HG03442 (cell line): ENCODE data around the gene FBXL19.
A peak's percentile ranks its signal among the peaks of the same experiment; 100 is the strongest.
"Not testable (repeated sequence)": the region's sequence is repeated elsewhere in the genome, so short reads cannot be mapped to it uniquely, and the experiment has no call there.

Experiments used
- ATAC-seq: cut with Tn5 transposase; IDR thresholded peaks from one replicate; pipeline ENCODE4 v1.9.1; 2021; ENCODE audit warnings: mild to moderate bottlenecking, moderate library complexity; ENCODE audit not compliant: unreplicated experiment

Gene FBXL19

DNA sequence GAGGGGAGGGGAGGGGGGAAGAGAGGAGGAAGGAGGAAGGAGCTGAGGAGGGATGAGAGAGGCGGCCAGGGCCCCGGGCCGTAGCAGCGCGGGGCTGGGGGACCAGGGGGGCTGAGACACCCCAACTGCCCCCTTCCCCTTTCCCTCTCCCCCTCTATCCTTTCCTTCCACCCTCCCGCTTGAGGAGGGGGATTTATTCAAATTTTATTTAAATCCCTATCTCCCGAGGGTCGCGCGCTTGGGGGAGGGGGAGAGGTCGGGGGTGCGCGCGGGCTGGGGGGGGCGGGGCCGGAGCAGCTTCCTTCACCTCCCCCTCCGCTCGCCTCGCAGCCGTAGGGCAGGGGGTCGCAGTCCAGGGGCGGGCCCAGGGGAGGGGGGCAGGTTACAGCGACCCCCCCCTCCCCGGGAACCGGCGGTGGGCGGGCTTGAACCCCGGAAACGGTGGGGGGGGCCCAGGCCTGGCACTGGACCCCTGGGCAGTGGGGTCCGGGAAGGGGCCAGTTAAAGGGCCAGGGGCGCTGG lies at the start of gene FBXL19:
Gene FBXL19, plus strand, starts transcription at position 19 of the 522 bp plus-strand sequence. CDS start 2,183 bp downstream, outside the sequence.
- ATAC-seq: no peak

- no peak for ATAC-seq
These were observed 49.0 kb upstream of the FBXL19 start for GRCh38 chr16:30874244-30874820.

- peak; percentile 76 for ATAC-seq
These were observed 48.3 kb upstream of the FBXL19 start for GRCh38 chr16:30874821-30875717.

DNA sequence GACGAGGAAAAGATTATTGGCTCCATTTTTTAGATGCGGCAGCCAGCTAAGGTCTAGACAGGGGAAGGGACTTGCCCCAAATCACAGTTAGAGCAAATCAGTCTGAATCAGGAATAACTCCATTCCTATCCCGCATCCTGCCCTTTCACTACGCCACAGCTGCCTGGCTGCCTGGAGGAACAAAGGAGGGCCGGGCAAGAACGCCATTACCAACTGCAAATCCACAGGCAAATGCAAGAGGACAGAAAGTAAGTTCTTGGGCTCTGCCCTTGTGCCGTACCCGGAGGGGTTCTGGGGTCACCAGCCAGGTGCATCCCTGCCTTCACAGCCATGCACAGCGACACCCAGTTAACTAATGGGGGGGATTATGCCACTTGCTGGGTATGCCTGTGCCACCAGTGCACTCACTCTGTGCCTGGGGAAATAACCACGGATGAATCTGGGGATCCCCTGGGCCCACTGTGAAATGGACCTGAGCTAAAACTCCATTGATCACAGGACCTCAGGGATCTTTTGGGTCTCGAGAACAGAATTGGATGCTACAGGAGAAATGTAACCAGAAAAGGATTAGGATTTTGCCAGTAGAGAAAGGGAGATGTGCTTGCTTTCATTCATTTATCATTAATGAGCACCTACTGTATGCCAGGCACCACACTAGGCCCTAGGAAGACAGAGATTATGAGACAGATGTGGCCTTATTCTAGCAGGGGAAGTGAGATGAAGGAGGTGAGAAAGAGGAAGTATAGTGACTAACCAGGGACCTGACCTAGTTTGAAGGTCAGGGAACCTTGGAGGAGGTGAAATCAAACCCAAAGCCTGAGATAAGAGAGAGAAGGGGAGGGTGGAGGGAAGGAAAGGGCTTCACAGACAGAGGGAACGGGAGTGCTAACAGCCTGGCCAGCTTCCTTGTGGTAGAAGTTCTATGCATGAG lies 47.2 kb upstream of the FBXL19 start:
- ATAC-seq: peak; percentile 36

DNA sequence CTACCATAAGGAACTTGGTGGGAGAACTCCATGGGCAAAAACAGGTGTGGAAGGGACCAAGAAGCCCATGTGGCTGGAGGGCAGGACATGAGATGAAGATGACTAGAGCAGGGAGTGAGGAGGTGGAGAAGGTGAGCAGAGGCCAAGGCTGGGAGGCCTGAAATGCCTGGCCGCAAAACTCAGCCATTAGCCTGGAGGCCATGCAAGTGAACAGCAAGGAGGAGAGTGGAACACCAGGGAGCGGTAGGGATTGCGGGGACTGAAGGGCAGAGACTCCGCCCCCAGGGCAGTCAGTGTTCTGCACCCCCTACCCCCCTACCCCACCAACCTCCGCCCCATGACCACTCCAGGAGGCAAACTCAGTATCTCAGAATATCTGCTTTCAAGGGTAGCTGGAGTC lies 46.5 kb upstream of the FBXL19 start:
- no peak for ATAC-seq

GRCh38 chr16:30882429-30883310 lies 40.7 kb upstream of the FBXL19 start:
- no peak for ATAC-seq

DNA sequence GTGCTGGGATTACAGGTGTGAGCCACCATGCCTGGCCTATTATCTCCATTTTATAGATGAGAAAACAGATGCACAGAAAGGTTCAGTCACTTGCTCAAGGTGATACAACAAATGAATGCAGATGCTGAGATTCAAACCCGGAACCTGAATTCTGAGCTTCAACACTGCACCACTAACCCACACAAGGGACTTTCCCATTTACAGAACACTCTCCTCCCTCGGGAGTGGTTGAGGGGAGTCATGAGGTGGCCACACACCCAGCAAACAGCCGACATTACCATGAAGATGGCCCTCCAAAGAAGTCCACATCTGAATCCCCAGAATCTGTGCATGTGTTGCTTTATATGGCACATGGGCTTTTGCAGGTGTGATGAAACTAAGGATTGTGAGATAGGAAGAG lies 38.6 kb upstream of the FBXL19 start:
- ATAC-seq: no peak

DNA sequence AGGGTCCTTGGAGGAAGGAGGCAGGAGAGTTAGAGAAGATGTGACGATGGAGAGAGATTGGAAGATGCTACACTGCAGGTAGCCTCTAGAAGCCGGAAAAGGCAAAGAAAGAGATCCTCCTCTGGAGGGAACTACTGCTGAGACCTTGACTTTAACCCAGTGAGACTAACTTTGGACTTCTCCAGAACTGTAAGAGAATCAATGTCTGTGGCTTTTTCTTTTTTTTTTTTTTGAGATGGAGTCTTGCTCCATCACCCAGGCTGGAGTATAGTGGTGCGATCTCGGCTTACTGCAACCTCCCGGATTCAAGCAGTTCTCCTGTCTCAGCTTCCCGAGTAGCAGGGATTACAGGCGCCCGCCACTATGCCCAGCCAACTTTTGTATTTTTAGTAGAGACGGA lies 38.2 kb upstream of the FBXL19 start:
- no peak for ATAC-seq

DNA sequence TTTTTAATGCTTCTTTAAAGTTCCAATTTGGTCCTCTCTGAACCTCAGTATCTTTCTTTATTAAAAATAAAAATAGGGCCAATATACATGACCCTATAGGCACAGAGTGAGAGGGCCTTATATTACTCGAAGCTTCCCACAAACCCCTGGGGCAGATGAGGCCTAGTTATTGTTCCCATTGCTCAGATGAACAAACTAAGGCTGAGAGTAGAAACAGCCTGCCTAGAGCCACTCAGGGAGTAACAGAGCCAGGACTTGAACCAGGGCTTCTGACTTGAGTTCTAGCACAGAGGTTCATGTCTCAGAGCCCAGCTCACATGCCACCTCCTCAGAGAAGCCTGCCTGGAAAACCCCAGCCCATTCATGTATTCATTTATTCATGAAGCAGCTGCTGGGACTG lies 37.2 kb upstream of the FBXL19 start:
- no peak for ATAC-seq

GRCh38 chr16:30887927-30888326 lies 35.4 kb upstream of the FBXL19 start:
- no peak for ATAC-seq

DNA sequence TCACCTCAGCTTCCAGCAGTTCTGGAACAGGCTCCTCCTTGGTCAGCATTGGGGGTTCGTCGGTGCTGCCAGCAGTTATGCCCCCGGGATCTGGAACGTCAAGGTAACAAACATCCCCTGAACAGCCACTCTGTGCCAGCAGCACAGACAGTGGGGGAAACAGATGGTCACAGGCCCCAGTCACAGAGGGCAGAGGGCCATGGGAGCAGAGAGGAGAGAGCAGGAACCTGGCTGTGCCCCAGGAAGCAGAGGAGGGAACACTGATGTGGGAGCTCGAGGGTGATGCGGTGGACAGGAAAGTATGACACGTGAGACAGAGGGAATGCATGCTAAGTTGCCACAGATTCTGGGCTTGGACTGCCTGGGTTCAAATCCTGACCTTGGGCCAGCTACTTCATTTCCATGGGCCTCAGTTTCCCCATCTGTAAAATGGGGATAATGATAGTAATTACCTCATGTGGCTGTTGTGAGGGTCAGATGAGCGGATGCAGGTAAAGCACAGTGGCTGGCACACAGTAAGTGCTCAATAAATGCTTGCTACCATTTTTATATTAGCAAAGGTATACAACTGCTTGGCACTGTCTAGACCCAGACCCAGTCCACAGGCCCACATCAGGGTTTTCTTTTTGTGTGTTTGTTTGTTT lies 34.4 kb upstream of the FBXL19 start:
- no peak for ATAC-seq

- no peak for ATAC-seq
These were observed 33.7 kb upstream of the FBXL19 start for GRCh38 chr16:30889721-30890120.

- ATAC-seq: not testable (repeated sequence)
These were observed 32.1 kb upstream of the FBXL19 start for GRCh38 chr16:30891043-30891823.

GRCh38 chr16:30892670-30893416 lies 30.5 kb upstream of the FBXL19 start:
- no peak for ATAC-seq

- peak; percentile 2 for ATAC-seq
These were observed 30.0 kb upstream of the FBXL19 start for GRCh38 chr16:30893417-30893743.

DNA sequence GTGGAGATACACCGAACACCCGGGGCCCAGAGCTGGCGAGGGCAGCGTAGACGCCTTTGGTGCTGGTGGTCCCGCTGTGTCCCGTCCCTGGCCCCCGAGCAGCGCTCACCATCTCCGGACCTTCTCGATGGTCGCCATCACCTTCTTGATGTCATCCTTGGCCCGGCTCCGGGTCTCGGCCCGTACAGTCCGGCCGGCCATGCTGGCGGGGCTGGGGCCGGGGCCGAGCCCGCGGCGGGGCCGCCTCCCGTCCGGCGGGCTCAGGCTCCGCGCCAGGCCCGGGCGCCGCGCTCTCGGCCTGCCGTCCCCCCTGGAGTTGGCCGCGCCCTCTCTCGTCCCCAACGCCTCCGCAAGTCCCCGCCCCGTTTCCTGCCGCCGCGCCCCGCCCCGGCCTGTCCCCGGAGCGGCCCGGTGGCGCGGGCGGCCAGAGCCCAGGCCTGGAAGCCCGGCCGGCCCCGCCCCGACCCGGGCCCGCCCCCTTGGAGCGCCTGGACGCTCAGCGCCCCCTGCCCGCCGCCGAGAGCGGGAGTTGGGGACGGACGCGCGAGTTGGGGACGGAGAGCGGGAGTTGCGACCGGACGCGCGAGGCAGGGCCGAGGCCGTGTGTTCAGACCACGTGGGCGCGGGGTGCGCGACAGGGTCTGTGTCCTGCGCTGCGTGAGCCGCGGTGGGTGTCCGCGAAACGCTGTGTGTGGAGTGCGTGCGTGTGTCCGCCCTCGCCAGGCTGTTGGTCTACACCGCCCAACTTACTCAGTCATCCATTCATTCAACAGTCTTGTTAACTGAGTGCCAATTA lies 29.4 kb upstream of the FBXL19 start, which contains the start of gene BCL7C:
Gene BCL7C, minus strand, starts transcription at position 334 of the 796 bp plus-strand sequence. Its CDS starts 133 bp downstream, at position 201.
- peak; percentile 64 for ATAC-seq
